NCI-H2196 treated with DMSO at 0.1 percent for 48 hours (cell line): Measurements from ENCODE around the gene KRT7.
"Not testable (repeated sequence)": the region's sequence is repeated elsewhere in the genome, so short reads cannot be mapped to it uniquely, and the experiment has no call there.

ENCODE experiments used
- DNase-seq: peaks from one replicate; lab custom pipeline; 2025; ENCODE audit not compliant: unreplicated experiment; lab: John Stamatoyannopoulos, UW

Gene KRT7

GRCh38 chr12:52228931-52229330 is 4.1 kb upstream of the KRT7 start:
- DNase-seq, result no peak

GRCh38 chr12:52229836-52230343 is 3.2 kb upstream of the KRT7 start:
- no peak for DNase-seq

GRCh38 chr12:52230364-52231281 is 2.4 kb upstream of the KRT7 start:
- DNase-seq, result no peak

GRCh38 chr12:52231305-52232202 is 1.5 kb upstream of the KRT7 start:
- no peak for DNase-seq

GRCh38 chr12:52232203-52232673 is 805 bp upstream of the KRT7 start:
- DNase-seq, result no peak

GRCh38 chr12:52233462-52234207 is 592 bp downstream of the KRT7 start:
- no peak for DNase-seq

- DNase-seq, result no peak
These were observed 1.3 kb downstream of the KRT7 start for GRCh38 chr12:52234223-52234810.

GRCh38 chr12:52235001-52235764 is 2.1 kb downstream of the KRT7 start:
- DNase-seq, result no peak

- peak; percentile 42 for DNase-seq
These were observed 2.8 kb downstream of the KRT7 start for GRCh38 chr12:52235822-52236361.

GRCh38 chr12:52236386-52237050 is 3.5 kb downstream of the KRT7 start:
- no peak for DNase-seq

- DNase-seq, result no peak
These were observed 5.3 kb downstream of the KRT7 start for GRCh38 chr12:52238207-52238840.

- no peak for DNase-seq
These were observed 6.0 kb downstream of the KRT7 start for GRCh38 chr12:52238916-52239646.

- no peak for DNase-seq
These were observed 6.7 kb downstream of the KRT7 start for GRCh38 chr12:52239767-52240166.

GRCh38 chr12:52240247-52240646 is 7.2 kb downstream of the KRT7 start:
- DNase-seq, result not testable (repeated sequence)

GRCh38 chr12:52241205-52241842 is 8.3 kb downstream of the KRT7 start:
- no peak for DNase-seq

- DNase-seq, result no peak
These were observed 9.6 kb downstream of the KRT7 start for GRCh38 chr12:52242442-52243258.
